Hepatocyte (in vitro differentiated cells): Measurements from ENCODE around the gene AUTS2. TPM values are rescaled to one million over a fixed set of nuclear protein-coding genes. Genes with fewer than 3 reads are reported as not detected.

Experiments used
- DNase-seq: peaks from one replicate; pipeline ENCODE4 v3.0.0-alpha.2; 2016; ENCODE audit warnings: low spot score
- H2AFZ ChIP-seq: fragments of 200-600 bp; sonication (generic); 2 replicates; pipeline ENCODE4 v1.6.0; 2016; ENCODE audit warnings: antibody characterized with exemption, mild to moderate bottlenecking
- H3K27ac ChIP-seq: fragments of 200-600 bp; sonication (generic); 2 replicates; pipeline ENCODE4 v1.5.1; 2016; ENCODE audit warnings: mild to moderate bottlenecking
- H3K27me3 ChIP-seq: fragments of 200-600 bp; sonication (generic); 2 replicates; pipeline ENCODE4 v1.6.1; 2016
- H3K36me3 ChIP-seq: fragments of 200-600 bp; sonication (generic); replicated peaks from 2 replicates; pipeline ENCODE4 v1.5.1; 2016; ENCODE audit warnings: low read depth; ENCODE audit not compliant: insufficient read depth
- H3K4me1 ChIP-seq: fragments of 200-600 bp; sonication (generic); 2 replicates; pipeline ENCODE4 v1.5.1; 2016; ENCODE audit warnings: mild to moderate bottlenecking, moderate library complexity; ENCODE audit not compliant: insufficient read depth
- H3K4me2 ChIP-seq: fragments of 200-600 bp; sonication (generic); 2 replicates; pipeline ENCODE4 v1.6.0; 2016
- H3K4me3 ChIP-seq: fragments of 200-600 bp; sonication (generic); 2 replicates; pipeline ENCODE4 v1.5.1; 2016; ENCODE audit warnings: mild to moderate bottlenecking
- H3K79me2 ChIP-seq: fragments of 200-600 bp; sonication (generic); 2 replicates; pipeline ENCODE4 v1.6.0; 2017; ENCODE audit warnings: mild to moderate bottlenecking
- H3K9me2 ChIP-seq: fragments of 200-600 bp; sonication (generic); replicated peaks from 2 replicates; pipeline ENCODE4 v1.6.0; 2017; ENCODE audit warnings: mild to moderate bottlenecking; ENCODE audit not compliant: insufficient read depth
- H3K9me3 ChIP-seq: fragments of 200-600 bp; sonication (generic); 2 replicates; pipeline ENCODE4 v1.5.1; 2016; ENCODE audit warnings: low read depth, mild to moderate bottlenecking
- H4K20me1 ChIP-seq: fragments of 200-600 bp; sonication (generic); 2 replicates; pipeline ENCODE4 v1.6.0; 2016; ENCODE audit warnings: mild to moderate bottlenecking; ENCODE audit not compliant: insufficient read depth, poor library complexity, severe bottlenecking
- CTCF ChIP-seq: fragments of 200-600 bp; sonication (generic); IDR thresholded peaks from 2 replicates; pipeline ENCODE4 v1.5.1; 2016; ENCODE audit warnings: antibody characterized with exemption, mild to moderate bottlenecking; ENCODE audit not compliant: poor library complexity
- EZH2 ChIP-seq: fragments of 200-600 bp; sonication (generic); IDR thresholded peaks from 2 replicates; pipeline ENCODE4 v1.6.1; 2016; ENCODE audit warnings: antibody characterized with exemption, mild to moderate bottlenecking, borderline replicate concordance
- EZH2phosphoT487 ChIP-seq: fragments of 200-600 bp; sonication (generic); IDR thresholded peaks from one replicate; pipeline ENCODE4 v1.6.1; 2018; ENCODE audit warnings: antibody characterized with exemption, mild to moderate bottlenecking, low read depth, moderate library complexity; ENCODE audit not compliant: unreplicated experiment, severe bottlenecking
- WGBS: methylation state at CpG from one replicate; pipeline ENCODE4 v1.1.6; 2016; ENCODE audit warnings: low lambda C conversion rate; ENCODE audit errors: missing lambda C conversion rate; 5-methylcytosine and 5-hydroxymethylcytosine counted together
- polyA plus RNA-seq: library from polyadenylated mRNA; unstranded; fragments of >200 nt; fragmentation: Nextera tagmentation; extraction: Ambion mirVana; gene quantifications from 2 replicates; pipeline ENCODE4 v1.2.1, GENCODE V29; 2016
- total RNA-seq: library from RNA; depleted of rRNA; stranded (reverse); fragments of >200 nt; gene quantifications from 2 replicates; pipeline ENCODE4 v1.2.3, GENCODE V29; 2014

The AUTS2 gene
- total and polyA plus RNA-seq, 2 experiments from 2014 or later, result 34.4 to 40.9 TPM

- Histone ChIP-seq H3K79me2 (peaks cover 11% of the 10 kb centered on the region), H2AFZ (no peak overlapping the region), H3K9me2 (no peaks in the 10 kb centered on the region), H3K27me3 (no peaks in the 10 kb centered on the region), H3K4me1 (no peaks in the 10 kb centered on the region), H3K4me2 (no peak overlapping the region), H3K36me3 (no peaks in the 10 kb centered on the region), H3K4me3 (no peak overlapping the region), H4K20me1 (peaks cover 13% of the 10 kb centered on the region), H3K9me3 (no peaks in the 10 kb centered on the region), H3K27ac (no peak overlapping the region)
- TF ChIP-seq CTCF (no peak), EZH2 (no peak), EZH2phosphoT487 (no peak)
- no peak for DNase-seq
These were observed 121.4 kb downstream of the AUTS2 start for GRCh38 chr7:69719717-69720116.

- Histone ChIP-seq H3K27ac (no peak overlapping the region), H3K4me2 (no peak overlapping the region), H2AFZ (no peak overlapping the region), H3K9me2 (no peaks in the 10 kb centered on the region), H3K4me3 (no peak overlapping the region), H3K36me3 (no peaks in the 10 kb centered on the region), H3K9me3 (no peaks in the 10 kb centered on the region), H4K20me1 (peaks cover 13% of the 10 kb centered on the region), H3K27me3 (no peaks in the 10 kb centered on the region), H3K4me1 (no peaks in the 10 kb centered on the region), H3K79me2 (peaks cover 21% of the 10 kb centered on the region)
- TF ChIP-seq CTCF, result no peak
- TF ChIP-seq EZH2, result no peak
- no peak for TF ChIP-seq EZH2phosphoT487
- no peak for DNase-seq
- WGBS, result 79% methylated on average over 4 of the region's 4 CpGs
These were observed 124.6 kb downstream of the AUTS2 start for GRCh38 chr7:69722843-69723242.

- H3K4me3 ChIP-seq, result no peak overlapping the region
- H3K79me2 ChIP-seq, result peaks cover 19% of the 10 kb centered on the region
- H4K20me1 ChIP-seq, result peaks cover 13% of the 10 kb centered on the region
- H3K4me1 ChIP-seq, result no peaks in the 10 kb centered on the region
- no peaks in the 10 kb centered on the region for H3K36me3 ChIP-seq
- H3K27me3 ChIP-seq, result no peaks in the 10 kb centered on the region
- 50% methylated on average over 1 of the region's 1 CpG for WGBS
- H3K9me2 ChIP-seq, result no peaks in the 10 kb centered on the region
- DNase-seq, result no peak
- no peak overlapping the region for H3K27ac ChIP-seq
- H3K4me2 ChIP-seq, result no peak overlapping the region
- H2AFZ ChIP-seq, result no peak overlapping the region
- H3K9me3 ChIP-seq, result no peaks in the 10 kb centered on the region
- TF ChIP-seq EZH2phosphoT487, result no peak
- no peak for TF ChIP-seq EZH2
- no peak for TF ChIP-seq CTCF
These were observed 125.4 kb downstream of the AUTS2 start for GRCh38 chr7:69723663-69724062.

GRCh38 chr7:69728304-69728703 is 130.0 kb downstream of the AUTS2 start:
- H3K79me2 ChIP-seq, result peaks cover 21% of the 10 kb centered on the region
- H3K4me1 ChIP-seq, result no peaks in the 10 kb centered on the region
- WGBS, result 67% methylated on average over 3 of the region's 3 CpGs
- no peaks in the 10 kb centered on the region for H4K20me1 ChIP-seq
- no peak overlapping the region for H3K27ac ChIP-seq
- H3K27me3 ChIP-seq, result no peaks in the 10 kb centered on the region
- H3K4me3 ChIP-seq, result no peak overlapping the region
- no peak overlapping the region for H2AFZ ChIP-seq
- no peak overlapping the region for H3K4me2 ChIP-seq
- H3K9me2 ChIP-seq, result no peaks in the 10 kb centered on the region
- no peaks in the 10 kb centered on the region for H3K36me3 ChIP-seq
- no peak for TF ChIP-seq EZH2phosphoT487
- TF ChIP-seq CTCF, result no peak
- no peak for TF ChIP-seq EZH2
- no peak for DNase-seq
- H3K9me3 ChIP-seq, result no peaks in the 10 kb centered on the region
